Liver (tissue), 9 donors: ENCODE data around the gene NHERF1. TPM values are rescaled to one million over a fixed set of nuclear protein-coding genes. Genes with fewer than 3 reads are reported as not detected.

Experiments used
- DNase-seq: peaks from one replicate; pipeline ENCODE4 v3.0.0-alpha.2; 2017; ENCODE audit warnings: low spot score
- H3K27ac ChIP-seq, 2 donors: one replicate each; pipeline ENCODE4 v1.7.0; 2013; ENCODE audit warnings: inconsistent platforms in 2 of 2, low read length in 2 of 2, control low read depth in 1 of 2, low read depth in 1 of 2, mild to moderate bottlenecking in 1 of 2
- H3K27me3 ChIP-seq, 4 donors: one replicate each; pipeline versions ENCODE4 v1.6.1 to v1.7.0; 2013; ENCODE audit warnings: low read length in 3 of 4, inconsistent platforms in 1 of 4, mild to moderate bottlenecking in 1 of 4, moderate library complexity in 1 of 4; ENCODE audit not compliant: control insufficient read depth in 4 of 4, insufficient read depth in 4 of 4
- H3K36me3 ChIP-seq, 4 donors: one replicate each; pipeline versions ENCODE4 v1.6.1 to v1.7.0; 2013; ENCODE audit warnings: low read length in 3 of 4, mild to moderate bottlenecking in 3 of 4, low read depth in 1 of 4, moderate library complexity in 1 of 4; ENCODE audit not compliant: control insufficient read depth in 4 of 4, insufficient read depth in 3 of 4
- H3K4me1 ChIP-seq, 4 donors: one replicate each; pipeline versions ENCODE4 v1.6.1 to v1.7.0; 2013; ENCODE audit warnings: low read length in 3 of 4, mild to moderate bottlenecking in 3 of 4, moderate library complexity in 1 of 4; ENCODE audit not compliant: control insufficient read depth in 4 of 4, insufficient read depth in 4 of 4
- H3K4me3 ChIP-seq, 3 donors: one replicate each; pipeline versions ENCODE4 v1.6.1 to v1.7.0; 2013; ENCODE audit warnings: low read length in 3 of 3, control low read depth in 1 of 3, low read depth in 1 of 3, mild to moderate bottlenecking in 1 of 3
- H3K9ac ChIP-seq, 2 donors: one replicate each; pipeline ENCODE4 v1.7.0; 2013; ENCODE audit warnings: low read length in 2 of 2, mild to moderate bottlenecking in 2 of 2, moderate library complexity in 2 of 2, control low read depth in 1 of 2, low read depth in 1 of 2
- H3K9me3 ChIP-seq, 4 donors: one replicate each; pipeline versions ENCODE4 v1.6.1 to v1.7.0; 2013; ENCODE audit warnings: low read length in 3 of 4; ENCODE audit not compliant: control insufficient read depth in 4 of 4
- ATF3 ChIP-seq: IDR thresholded peaks from 2 replicates; pipeline ENCODE4 v1.6.1; 2016; ENCODE audit warnings: antibody characterized with exemption
- CTCF ChIP-seq: fragments of 150-350 bp; IDR thresholded peaks from 2 replicates; pipeline ENCODE4 v1.5.1; 2017; ENCODE audit warnings: improper control_type of control experiment, low read depth, low read length; ENCODE audit not compliant: missing input control
- FOXA1 ChIP-seq: IDR thresholded peaks from 2 replicates; pipeline ENCODE4 v1.6.1; 2016; ENCODE audit warnings: antibody characterized with exemption
- FOXA2 ChIP-seq: IDR thresholded peaks from 2 replicates; pipeline ENCODE4 v1.6.1; 2016; ENCODE audit warnings: antibody characterized with exemption
- GABPA ChIP-seq, 2 donors: IDR thresholded peaks in 1 of 2; conservative IDR thresholded peaks in 1 of 2; 2 replicates each; pipeline ENCODE4 v1.6.1; 2016; ENCODE audit warnings: antibody characterized with exemption in 2 of 2, mild to moderate bottlenecking in 1 of 2, moderate library complexity in 1 of 2
- HNF4A ChIP-seq, 2 donors: conservative IDR thresholded peaks; 2 replicates each; pipeline ENCODE4 v1.6.1; 2016; ENCODE audit warnings: antibody characterized with exemption in 2 of 2, mild to moderate bottlenecking in 2 of 2
- JUND ChIP-seq, 2 donors: IDR thresholded peaks; 2 replicates each; pipeline ENCODE4 v1.6.1; 2016; ENCODE audit warnings: antibody characterized with exemption in 2 of 2
- MAX ChIP-seq: IDR thresholded peaks from 2 replicates; pipeline ENCODE4 v1.6.1; 2016; ENCODE audit warnings: antibody characterized with exemption
- NR2F2 ChIP-seq: IDR thresholded peaks from 2 replicates; pipeline ENCODE4 v1.6.1; 2016; ENCODE audit warnings: antibody characterized with exemption
- RAD21 ChIP-seq, 2 donors: IDR thresholded peaks; 2 replicates each; pipeline ENCODE4 v1.6.1; 2016; ENCODE audit warnings: antibody characterized with exemption in 2 of 2, mild to moderate bottlenecking in 2 of 2
- REST ChIP-seq: IDR thresholded peaks from 2 replicates; pipeline ENCODE4 v1.6.1; 2016; ENCODE audit warnings: antibody characterized with exemption, mild to moderate bottlenecking
- RXRA ChIP-seq, 2 donors: IDR thresholded peaks; 2 replicates each; pipeline ENCODE4 v1.6.1; 2017 to 2018; ENCODE audit warnings: antibody characterized with exemption in 2 of 2, mild to moderate bottlenecking in 1 of 2
- TAF1 ChIP-seq: conservative IDR thresholded peaks from 2 replicates; pipeline ENCODE4 v1.6.1; 2016; ENCODE audit warnings: antibody characterized with exemption, mild to moderate bottlenecking
- YY1 ChIP-seq: IDR thresholded peaks from 2 replicates; pipeline ENCODE4 v1.6.1; 2016; ENCODE audit warnings: antibody characterized with exemption, mild to moderate bottlenecking
- ZBTB33 ChIP-seq: IDR thresholded peaks from 2 replicates; pipeline ENCODE4 v1.6.1; 2016; ENCODE audit warnings: antibody characterized with exemption
- WGBS: extraction: QIAGEN DNeasy Blood & Tissue Kit; methylation state at CpG from one replicate; pipeline ENCODE4 v1.1.7; 2013; 5-methylcytosine and 5-hydroxymethylcytosine counted together
- polyA plus RNA-seq, 2 donors: library from polyadenylated mRNA; stranded (reverse) in 1 of 2; unstranded in 1 of 2; fragments of 200-250 nt in 1 of 2; fragments of >200 nt in 1 of 2; fragmentation: Nextera tagmentation in 1 of 2; extraction: Ambion mirVana in 1 of 2; gene quantifications; one replicate each; pipeline versions ENCODE4 v1.2.1 to v1.2.3, GENCODE V29; 2013 to 2015
- total RNA-seq, 2 donors: library from RNA; depleted of rRNA; stranded (reverse); fragments of >200 nt; gene quantifications; one replicate each; pipeline ENCODE4 v1.2.3, GENCODE V29; 2014
- donor health status: healthy.
- donor health status: healthy.
- donor health status: healthy.
- donor health status: healthy.
- donor health status: healthy.

Gene NHERF1
- total and polyA plus RNA-seq, 4 donors: 38.1 to 160 (median 94.7) TPM

- no peaks in the 10 kb centered on the region for H3K27me3 ChIP-seq
- TF ChIP-seq TAF1 (no peak), REST (no peak), CTCF (no peak), YY1 (no peak), FOXA1 (no peak), JUND (IDR thresholded peaks at IDR 0.05) (no peak)
- H3K9me3 ChIP-seq: no peaks in the 10 kb centered on the region
- no peak overlapping the region for H3K9ac ChIP-seq
- no peaks in the 10 kb centered on the region for H3K36me3 ChIP-seq
- H3K27ac ChIP-seq: no peak overlapping the region
- H3K4me3 ChIP-seq: no peak overlapping the region
- no peaks in the 10 kb centered on the region for H3K4me1 ChIP-seq
- no peak for DNase-seq
- 93% methylated on average over 4 of the region's 4 CpGs for WGBS
These were observed 25.6 kb upstream of the NHERF1 start for GRCh38 chr17:74722782-74723181.

- DNase-seq: no peak
- no peak for TF ChIP-seq ATF3
- no peak for TF ChIP-seq ZBTB33
- no peak for TF ChIP-seq RXRA (IDR thresholded peaks at IDR 0.05)
- no peak for TF ChIP-seq RAD21 (IDR thresholded peaks at IDR 0.05)
- no peak for TF ChIP-seq MAX
- no peak for TF ChIP-seq HNF4A (conservative IDR thresholded peaks at IDR 0.05)
- TF ChIP-seq FOXA1: no peak
- no peak for TF ChIP-seq REST
- no peak for TF ChIP-seq NR2F2
- no peak for TF ChIP-seq TAF1
- no peak for TF ChIP-seq FOXA2
- no peak for TF ChIP-seq CTCF
- no peak for TF ChIP-seq JUND (IDR thresholded peaks at IDR 0.05)
- TF ChIP-seq YY1: no peak
- TF ChIP-seq GABPA (IDR thresholded peaks at IDR 0.05 in 1 of 2, conservative IDR thresholded peaks at IDR 0.05 in 1 of 2): no peak
- Histone ChIP-seq H3K4me3 (no peak overlapping the region), H3K27me3 (no peaks in the 10 kb centered on the region), H3K9ac (no peak overlapping the region), H3K36me3 (no peaks in the 10 kb centered on the region), H3K27ac (no peak overlapping the region), H3K4me1 (no peaks in the 10 kb centered on the region), H3K9me3 (no peaks in the 10 kb centered on the region)
- WGBS: 76% methylated on average over 5 of the region's 5 CpGs
These were observed 24.5 kb upstream of the NHERF1 start for GRCh38 chr17:74723891-74724290.
